HG03103 (cell line): ENCODE measurements around the gene SEMA4D.

ENCODE experiments used
- ATAC-seq: cut with Tn5 transposase; IDR thresholded peaks from one replicate; pipeline ENCODE4 v1.9.1; 2021; ENCODE audit warnings: low read depth; ENCODE audit not compliant: unreplicated experiment

The SEMA4D gene

GRCh38 chr9:89448381-89448780, 49.5 kb downstream of the SEMA4D start:
- ATAC-seq = no peak

GRCh38 chr9:89447416-89447815, 50.5 kb downstream of the SEMA4D start:
- no peak for ATAC-seq

DNA sequence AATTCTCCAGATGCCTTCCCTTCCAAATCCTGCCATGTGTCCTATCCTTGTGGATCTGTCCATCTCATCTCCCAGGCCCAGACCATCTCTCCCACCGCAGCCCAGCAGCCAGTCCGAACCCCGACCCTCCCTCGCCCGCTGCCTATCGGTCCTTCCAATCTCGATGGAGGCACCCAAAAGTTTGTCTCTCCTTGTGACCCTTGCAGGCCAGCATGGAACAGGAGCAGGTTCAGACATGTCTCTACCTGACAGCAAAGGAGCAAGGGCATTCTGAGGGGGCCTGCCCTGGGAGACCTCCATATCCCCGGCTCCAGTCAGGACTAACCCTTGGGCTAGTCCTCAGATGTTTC, 51.0 kb downstream of the SEMA4D start:
- ATAC-seq = no peak

DNA sequence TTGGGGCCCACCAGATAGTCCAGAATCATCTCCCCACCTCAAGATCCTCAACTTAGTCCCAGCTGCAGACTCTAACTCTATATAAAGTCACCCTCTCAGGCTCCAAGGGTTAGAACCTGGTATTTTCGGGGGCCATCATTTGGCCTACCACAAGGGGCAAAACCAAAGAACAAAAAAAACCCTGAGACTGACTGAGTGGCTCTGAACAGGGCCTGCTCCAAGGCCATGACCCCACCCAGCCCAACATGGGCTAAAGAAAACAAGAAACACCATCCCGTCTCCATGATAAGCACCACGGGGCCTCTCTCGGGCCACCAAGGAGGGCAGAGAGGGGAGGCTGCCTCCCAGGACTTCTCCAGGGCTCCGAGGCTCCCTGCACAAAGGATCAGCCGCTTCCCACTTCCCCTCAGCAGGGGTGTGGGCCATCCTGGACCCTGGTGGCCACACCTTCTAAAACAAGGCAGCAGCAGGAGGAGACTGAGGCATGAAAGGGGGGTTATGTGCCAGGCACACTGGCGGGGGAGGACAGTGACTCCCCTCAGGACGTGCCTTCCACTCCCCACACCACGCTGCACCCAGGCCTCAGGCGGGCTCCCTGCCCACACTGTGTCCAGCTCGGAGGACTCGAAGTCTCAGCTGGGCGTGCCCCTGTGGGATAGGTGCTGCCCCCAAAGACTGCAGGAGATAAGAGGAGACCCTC, 51.5 kb downstream of the SEMA4D start:
- no peak for ATAC-seq

DNA sequence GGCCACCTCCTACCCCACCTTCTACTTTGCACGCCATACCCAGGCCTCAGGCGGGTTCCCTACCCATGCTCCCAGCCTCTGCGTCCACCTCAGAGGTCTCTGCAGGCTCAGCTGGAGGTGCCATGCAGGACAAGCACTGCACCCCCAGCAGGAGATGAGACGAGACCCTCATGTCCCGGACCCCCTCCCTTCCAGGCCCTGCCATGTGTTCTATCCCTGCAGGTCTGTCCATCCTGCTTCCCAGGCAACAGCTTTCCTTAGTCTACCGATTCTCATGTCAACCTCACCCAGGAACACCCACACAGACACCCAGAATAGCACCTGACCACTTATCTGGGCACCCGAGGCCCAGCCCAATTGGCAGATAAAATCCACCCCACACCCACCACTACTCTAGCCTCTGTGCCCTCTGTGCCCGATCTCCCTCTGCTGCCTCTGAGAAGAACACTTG, 52.1 kb downstream of the SEMA4D start:
- no peak for ATAC-seq

GRCh38 chr9:89444925-89445765, 52.8 kb downstream of the SEMA4D start:
- no peak for ATAC-seq

DNA sequence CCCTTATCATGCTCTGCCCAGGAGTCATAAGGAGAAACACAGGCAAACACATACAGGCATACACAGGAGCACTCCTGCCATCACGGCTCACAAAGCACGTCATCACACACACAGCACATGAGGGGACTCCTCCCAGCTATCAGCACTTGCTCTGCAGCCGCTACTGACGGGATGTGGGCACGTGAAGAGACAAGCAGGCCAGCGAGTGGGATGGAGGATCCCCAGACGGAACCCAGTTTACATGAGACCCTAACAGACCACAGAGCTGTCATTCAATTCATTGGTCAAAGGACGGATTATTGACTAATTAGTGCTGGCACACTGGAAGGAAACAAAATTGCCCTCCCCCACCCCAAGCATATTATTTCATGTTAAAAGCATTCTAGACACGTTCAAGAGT, 53.6 kb downstream of the SEMA4D start:
- ATAC-seq = no peak

GRCh38 chr9:89442981-89443814, 54.7 kb downstream of the SEMA4D start:
- ATAC-seq = peak; percentile 46

DNA sequence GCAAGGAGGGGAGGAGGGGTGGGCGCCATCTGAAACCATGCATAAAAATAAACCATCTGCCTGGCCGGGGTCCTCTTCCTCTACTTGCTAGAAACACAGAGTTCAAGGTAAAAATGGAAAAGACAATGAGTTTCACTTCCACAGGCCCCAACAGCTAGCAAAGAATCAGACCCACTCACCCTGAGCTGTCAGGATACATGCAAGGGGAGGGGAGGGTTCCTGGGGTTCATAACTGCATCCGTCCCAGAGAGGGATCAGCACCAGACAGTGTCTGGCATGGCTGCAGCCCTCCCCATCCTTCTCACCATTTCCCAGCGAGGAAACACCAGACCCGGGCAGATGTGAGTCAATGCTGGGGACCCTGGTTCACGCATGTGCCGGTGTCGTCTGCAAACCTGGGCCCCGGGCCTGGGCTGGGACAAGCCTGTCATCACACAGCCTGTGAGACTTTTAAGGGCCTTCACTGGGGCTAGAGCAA, 55.4 kb downstream of the SEMA4D start:
- ATAC-seq = peak; percentile 45

DNA sequence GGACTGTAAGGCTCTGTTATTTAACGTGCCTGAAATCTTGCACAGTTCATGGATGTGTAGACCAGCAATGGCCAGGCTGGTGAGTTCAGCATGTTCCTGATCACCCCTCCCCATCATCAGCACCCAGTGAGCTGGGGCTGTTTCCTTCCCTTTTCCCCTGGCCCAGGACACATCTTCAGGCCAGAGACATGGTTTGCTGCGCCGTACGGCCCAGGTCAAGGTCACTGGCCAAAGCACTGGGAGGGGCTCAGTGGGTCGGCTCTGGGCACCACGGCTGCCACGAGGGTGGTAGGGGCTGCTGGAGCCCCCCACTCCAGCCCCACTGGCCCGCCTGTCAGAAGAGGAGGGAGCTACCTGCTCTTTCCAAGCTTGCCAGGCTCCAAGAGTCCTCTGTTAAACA, 55.9 kb downstream of the SEMA4D start:
- no peak for ATAC-seq

DNA sequence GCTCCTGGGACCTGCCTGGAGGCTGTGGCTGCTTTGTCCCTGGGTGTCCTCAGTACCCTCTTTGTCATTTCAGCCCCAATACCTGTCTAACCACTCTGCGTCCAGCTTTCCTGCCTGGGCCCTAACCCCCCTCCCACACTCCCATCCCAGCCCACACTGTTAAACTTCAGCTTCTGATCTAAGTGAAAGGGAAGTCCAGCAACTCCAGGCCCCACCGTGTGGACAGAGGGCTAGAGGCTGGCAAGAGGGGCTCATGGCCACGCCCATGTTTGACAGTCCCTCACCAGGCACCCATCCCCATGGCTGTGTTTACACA, 56.3 kb downstream of the SEMA4D start:
- ATAC-seq = no peak

DNA sequence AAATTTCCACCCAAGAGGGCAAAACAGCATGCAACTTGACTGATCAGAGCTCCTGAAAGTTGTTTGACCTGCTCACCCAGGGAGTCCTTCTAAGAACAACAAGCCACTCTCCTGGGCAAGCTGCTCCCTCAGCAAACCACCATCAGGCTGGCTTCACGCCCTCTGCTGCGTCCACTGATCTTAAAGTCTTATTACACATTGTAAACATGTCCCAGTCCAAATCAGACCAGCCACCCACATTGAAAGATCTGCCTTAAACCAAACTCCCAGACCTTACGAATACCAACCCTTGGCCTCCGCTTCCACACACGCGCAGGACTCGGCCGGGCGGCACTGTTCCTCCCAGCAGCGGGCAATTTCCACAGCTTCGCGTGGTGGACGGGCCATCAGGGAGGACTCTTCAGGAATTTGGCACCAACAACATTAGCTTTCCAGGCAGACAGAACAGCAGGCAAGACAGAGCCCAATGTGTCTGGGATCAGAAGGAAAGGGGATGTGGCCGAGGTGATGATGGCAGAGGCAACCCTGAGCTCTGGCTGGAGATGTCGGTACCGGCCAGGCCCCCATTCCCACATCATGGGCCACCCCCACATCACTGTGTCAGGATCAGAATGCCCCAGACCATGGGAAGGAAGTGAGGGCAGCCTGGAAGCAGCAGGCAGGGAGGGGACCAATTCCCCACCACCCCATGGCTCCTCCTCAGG, 56.8 kb downstream of the SEMA4D start:
- ATAC-seq = no peak

DNA sequence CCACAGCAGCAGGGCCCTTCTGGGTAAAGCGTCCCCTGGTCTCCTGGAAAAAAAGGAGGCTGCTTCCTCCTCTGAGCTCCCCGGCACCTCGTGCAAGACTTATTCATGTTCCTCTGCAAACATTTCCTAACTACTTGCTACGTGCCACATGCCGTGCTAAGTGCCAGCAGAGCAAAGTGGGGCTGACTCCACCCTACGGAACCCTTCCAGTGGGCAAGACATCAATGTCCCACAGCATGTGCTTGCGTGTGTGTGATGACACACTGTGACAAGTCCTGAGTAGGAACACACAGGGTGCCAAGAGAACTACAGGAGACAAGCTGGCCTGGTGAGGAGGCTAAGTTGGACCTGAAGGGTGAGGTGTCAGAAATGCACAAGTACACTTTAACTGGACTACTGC, 57.4 kb downstream of the SEMA4D start:
- no peak for ATAC-seq

GRCh38 chr9:89440046-89440445, 57.9 kb downstream of the SEMA4D start:
- no peak for ATAC-seq

DNA sequence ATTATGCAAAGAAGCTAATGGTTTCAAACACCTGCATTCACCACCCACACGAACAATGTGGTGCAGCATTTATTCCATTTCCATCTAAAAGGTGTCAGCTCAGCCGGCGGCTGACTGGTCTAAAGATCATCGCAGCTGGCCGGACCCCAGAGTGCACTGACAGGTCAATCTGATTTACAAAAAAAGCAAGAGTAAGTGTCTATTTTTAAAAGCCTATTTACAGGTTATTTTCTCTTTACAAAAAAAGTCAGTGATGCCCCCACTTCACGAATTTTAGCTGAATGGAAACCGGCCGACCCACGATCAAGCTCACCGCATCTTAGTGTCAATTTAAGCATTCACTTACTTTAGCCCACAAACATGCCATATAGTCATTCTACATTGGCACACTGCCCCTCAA, 58.3 kb downstream of the SEMA4D start:
- no peak for ATAC-seq

DNA sequence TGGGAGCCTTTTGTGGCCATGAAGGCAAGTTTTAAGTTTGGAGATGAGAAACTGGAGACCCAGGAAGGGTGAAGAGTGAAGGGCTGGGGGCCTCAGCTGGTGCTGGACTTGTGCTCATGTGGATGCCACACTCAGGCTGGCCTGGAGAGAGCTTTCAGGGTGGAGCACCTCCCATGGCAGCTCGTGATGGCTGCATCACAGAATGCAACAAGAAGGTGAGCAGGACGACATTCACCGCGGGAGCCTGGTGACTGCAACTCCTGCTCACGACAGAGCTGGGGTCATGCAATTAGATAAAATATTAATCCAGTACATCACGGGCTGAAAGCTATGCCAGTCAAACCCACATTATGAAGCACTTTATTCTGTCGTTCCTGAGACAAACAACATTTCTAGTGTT, 59.7 kb downstream of the SEMA4D start:
- no peak for ATAC-seq

- no peak for ATAC-seq
Measured at GRCh38 chr9:89437772-89438171, 60.1 kb downstream of the SEMA4D start.

DNA sequence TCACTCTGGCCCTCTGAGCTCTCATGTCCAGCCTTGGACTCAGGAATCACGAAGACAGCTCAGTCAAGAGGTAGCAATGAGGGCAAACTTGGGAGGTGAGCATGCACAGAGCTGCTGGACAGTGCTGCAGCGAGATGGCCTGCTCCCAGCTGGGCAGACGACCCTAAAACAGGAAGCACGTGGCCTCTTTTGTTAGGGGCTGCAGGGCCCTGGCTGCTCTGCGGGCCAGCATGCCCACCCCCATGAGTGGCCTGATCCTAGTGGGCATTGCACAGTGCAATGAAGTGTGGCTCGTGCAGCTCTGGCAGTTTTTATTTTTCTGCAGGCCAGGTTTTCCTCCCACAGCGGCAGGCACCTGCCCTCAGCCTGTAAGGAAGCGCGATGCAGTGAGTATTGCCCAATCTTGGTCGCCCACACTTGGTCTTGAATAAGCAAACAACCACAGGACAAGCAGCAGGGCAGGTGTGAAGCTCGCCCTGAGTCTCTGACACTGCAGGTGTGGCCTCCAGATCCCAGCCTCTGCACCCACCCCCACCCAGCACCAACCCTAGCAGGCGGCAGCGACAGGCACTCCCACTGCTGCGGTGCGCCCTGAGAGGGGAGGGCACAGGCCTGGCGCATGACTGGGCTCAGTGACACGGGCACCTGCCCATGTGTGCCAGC, 60.8 kb downstream of the SEMA4D start:
- no peak for ATAC-seq

GRCh38 chr9:89436326-89436725, 61.6 kb downstream of the SEMA4D start:
- no peak for ATAC-seq
